Mucosa of rectum (tissue), 2 donors: Measurements from ENCODE around the gene ZNF678.
A peak's percentile ranks its signal among the peaks of the same experiment; 100 is the strongest.
"Not testable (repeated sequence)": the region's sequence is repeated elsewhere in the genome, so short reads cannot be mapped to it uniquely, and the experiment has no call there.

Experiments used
- H3K27ac ChIP-seq, 2 donors: one replicate each; pipeline ENCODE4 v1.7.0; 2013; ENCODE audit warnings: inconsistent platforms in 2 of 2, low read depth in 2 of 2, low read length in 2 of 2
- H3K27me3 ChIP-seq, 2 donors: one replicate each; pipeline ENCODE4 v1.7.0; 2013; ENCODE audit warnings: low read length in 2 of 2; ENCODE audit not compliant: control insufficient read depth in 2 of 2, insufficient read depth in 2 of 2
- H3K36me3 ChIP-seq, 2 donors: one replicate each; pipeline ENCODE4 v1.7.0; 2013; ENCODE audit warnings: low read length in 2 of 2; ENCODE audit not compliant: control insufficient read depth in 2 of 2, insufficient read depth in 2 of 2
- H3K4me1 ChIP-seq, 2 donors: one replicate each; pipeline ENCODE4 v1.7.0; 2013; ENCODE audit warnings: low read length in 2 of 2, mild to moderate bottlenecking in 1 of 2; ENCODE audit not compliant: control insufficient read depth in 2 of 2, insufficient read depth in 2 of 2
- H3K4me3 ChIP-seq, 2 donors: one replicate each; pipeline ENCODE4 v1.7.0; 2013; ENCODE audit warnings: low read length in 2 of 2
- H3K9ac ChIP-seq, 2 donors: one replicate each; pipeline ENCODE4 v1.7.0; 2013; ENCODE audit warnings: low read length in 2 of 2, low read depth in 1 of 2, mild to moderate bottlenecking in 1 of 2
- H3K9me3 ChIP-seq, 2 donors: one replicate each; pipeline ENCODE4 v1.7.0; 2013; ENCODE audit warnings: low read length in 2 of 2; ENCODE audit not compliant: control insufficient read depth in 2 of 2
- donor health status: healthy.
- donor health status: Normal muscosa, but diverticular disease.

Gene ZNF678

GRCh38 chr1:227635596-227635995, 72.2 kb downstream of the ZNF678 start:
- H3K27ac ChIP-seq, result no peak overlapping the region
- peaks cover 0 to 10% of the 10 kb centered on the region in 2 donors for H3K36me3 ChIP-seq
- no peak overlapping the region for H3K4me3 ChIP-seq
- H3K9ac ChIP-seq, result no peak overlapping the region
- no peaks in the 10 kb centered on the region for H3K27me3 ChIP-seq
- H3K9me3 ChIP-seq, result peaks cover 36 to 68% of the 10 kb centered on the region in 2 donors
- H3K4me1 ChIP-seq, result no peaks in the 10 kb centered on the region

- Histone ChIP-seq H3K27me3 (no peaks in the 10 kb centered on the region), H3K36me3 (peaks cover 27 to 37% of the 10 kb centered on the region in 2 donors), H3K9me3 (peaks cover 55 to 76% of the 10 kb centered on the region in 2 donors), H3K27ac (no peak overlapping the region), H3K9ac (no peak overlapping the region), H3K4me1 (no peaks in the 10 kb centered on the region), H3K4me3 (peak overlapping the region in 1 of 2 donors; percentile 21)
These were observed 91.1 kb downstream of the ZNF678 start for GRCh38 chr1:227654431-227654830.

- Histone ChIP-seq H3K9ac (no peak overlapping the region), H3K9me3 (peaks cover 54 to 76% of the 10 kb centered on the region in 2 donors), H3K4me3 (peak overlapping the region in 1 of 2 donors; percentile 21), H3K27ac (no peak overlapping the region), H3K36me3 (peaks cover 27 to 37% of the 10 kb centered on the region in 2 donors), H3K27me3 (no peaks in the 10 kb centered on the region), H3K4me1 (no peaks in the 10 kb centered on the region)
These were observed 91.7 kb downstream of the ZNF678 start for GRCh38 chr1:227654858-227655752.

GRCh38 chr1:227661495-227661894, 98.1 kb downstream of the ZNF678 start:
- Histone ChIP-seq H3K4me1 (no peaks in the 10 kb centered on the region), H3K9me3 (peaks cover 62 to 79% of the 10 kb centered on the region in 2 donors), H3K9ac (no peak overlapping the region), H3K36me3 (peaks cover 8 to 14% of the 10 kb centered on the region in 2 donors), H3K27me3 (no peaks in the 10 kb centered on the region), H3K4me3 (no peak overlapping the region), H3K27ac (no peak overlapping the region)

GRCh38 chr1:227662933-227663332, 99.6 kb downstream of the ZNF678 start:
- Histone ChIP-seq H3K9me3 (peaks cover 58 to 73% of the 10 kb centered on the region in 2 donors), H3K27me3 (no peaks in the 10 kb centered on the region), H3K4me3 (no peak overlapping the region), H3K9ac (no peak overlapping the region), H3K27ac (no peak overlapping the region), H3K4me1 (no peaks in the 10 kb centered on the region), H3K36me3 (peaks cover 5 to 10% of the 10 kb centered on the region in 2 donors)

GRCh38 chr1:227666286-227666685, 102.9 kb downstream of the ZNF678 start:
- H3K27ac ChIP-seq, result no peak overlapping the region
- H3K9me3 ChIP-seq, result peaks cover 58 to 81% of the 10 kb centered on the region in 2 donors
- no peaks in the 10 kb centered on the region for H3K4me1 ChIP-seq
- H3K9ac ChIP-seq, result no peak overlapping the region
- H3K4me3 ChIP-seq, result no peak overlapping the region
- H3K27me3 ChIP-seq, result no peaks in the 10 kb centered on the region
- H3K36me3 ChIP-seq, result peaks cover 5 to 6% of the 10 kb centered on the region in 2 donors

GRCh38 chr1:227673441-227673840, 110.1 kb downstream of the ZNF678 start:
- Histone ChIP-seq H3K27me3 (no peaks in the 10 kb centered on the region), H3K4me3 (no peak overlapping the region), H3K36me3 (no peaks in the 10 kb centered on the region), H3K9ac (no peak overlapping the region), H3K9me3 (peaks cover 29 to 42% of the 10 kb centered on the region in 2 donors), H3K27ac (no peak overlapping the region), H3K4me1 (no peaks in the 10 kb centered on the region)

GRCh38 chr1:227685807-227686206, 122.5 kb downstream of the ZNF678 start:
- H3K9me3 ChIP-seq, result peaks cover 4 to 7% of the 10 kb centered on the region in 2 donors
- H3K27ac ChIP-seq, result no peak overlapping the region

GRCh38 chr1:227697321-227697864, 134.0 kb downstream of the ZNF678 start:
- H3K36me3 ChIP-seq, result no peaks in the 10 kb centered on the region
- H3K27me3 ChIP-seq, result no peaks in the 10 kb centered on the region
- H3K9me3 ChIP-seq, result peaks cover 6 to 9% of the 10 kb centered on the region in 2 donors
- H3K4me1 ChIP-seq, result no peaks in the 10 kb centered on the region
- no peak overlapping the region for H3K4me3 ChIP-seq
- H3K9ac ChIP-seq, result no peak overlapping the region
- no peak overlapping the region for H3K27ac ChIP-seq

More at GRCh38 chr1:227685807-227686206, 122.5 kb downstream of the ZNF678 start:
- no peaks in the 10 kb centered on the region for H3K4me1 ChIP-seq
- H3K27me3 ChIP-seq, result no peaks in the 10 kb centered on the region
- H3K9ac ChIP-seq, result no peak overlapping the region
- no peaks in the 10 kb centered on the region for H3K36me3 ChIP-seq
- H3K4me3 ChIP-seq, result no peak overlapping the region

- not testable (repeated sequence) for H3K4me1 ChIP-seq, H3K4me3 ChIP-seq, H3K9me3 ChIP-seq, H3K9ac ChIP-seq, H3K27ac ChIP-seq, H3K36me3 ChIP-seq, H3K27me3 ChIP-seq
These were observed 138.3 kb downstream of the ZNF678 start for GRCh38 chr1:227701631-227702030.
